Lower leg skin (tissue), 3 donors: ENCODE measurements around the gene LRRFIP1.

Experiments
- CTCF ChIP-seq, 3 donors: fragments of 450-650 bp; IDR thresholded peaks; one replicate each; pipeline ENCODE4 v1.5.1; 2016; ENCODE audit warnings: antibody characterized with exemption in 3 of 3, mild to moderate bottlenecking in 3 of 3, moderate library complexity in 2 of 3
- POLR2A ChIP-seq, 2 donors: fragments of 450-650 bp; IDR thresholded peaks; one replicate each; pipeline ENCODE4 v1.6.1; 2016 to 2017; ENCODE audit warnings: antibody characterized with exemption in 2 of 2, mild to moderate bottlenecking in 1 of 2, moderate library complexity in 1 of 2

- TF ChIP-seq CTCF (IDR thresholded peaks at IDR 0.05) (no peak), POLR2A (IDR thresholded peaks at IDR 0.05) (no peak)
These were observed 74.5 kb downstream of the LRRFIP1 start for GRCh38 chr2:237701859-237702390.
